ENCODE results near the gene RNF227. TPM values are rescaled to one million over a fixed set of nuclear protein-coding genes. Genes with fewer than 3 reads are reported as not detected.
"Not testable (repeated sequence)": the region's sequence is repeated elsewhere in the genome, so short reads cannot be mapped to it uniquely, and the experiment has no call there.

The RNF227 gene
- total RNA-seq, 1 donor from 2014 or later: 9.3 TPM

- DNase-seq: peak; percentile 80
Observed at GRCh38 chr17:7888184-7888920, 27.7 kb downstream of the RNF227 start, which contains the start of gene CHD3. TSS of gene CHD3 (plus strand) at chr17:7888789. CDS start at chr17:7889001, 212 bp downstream.

DNA sequence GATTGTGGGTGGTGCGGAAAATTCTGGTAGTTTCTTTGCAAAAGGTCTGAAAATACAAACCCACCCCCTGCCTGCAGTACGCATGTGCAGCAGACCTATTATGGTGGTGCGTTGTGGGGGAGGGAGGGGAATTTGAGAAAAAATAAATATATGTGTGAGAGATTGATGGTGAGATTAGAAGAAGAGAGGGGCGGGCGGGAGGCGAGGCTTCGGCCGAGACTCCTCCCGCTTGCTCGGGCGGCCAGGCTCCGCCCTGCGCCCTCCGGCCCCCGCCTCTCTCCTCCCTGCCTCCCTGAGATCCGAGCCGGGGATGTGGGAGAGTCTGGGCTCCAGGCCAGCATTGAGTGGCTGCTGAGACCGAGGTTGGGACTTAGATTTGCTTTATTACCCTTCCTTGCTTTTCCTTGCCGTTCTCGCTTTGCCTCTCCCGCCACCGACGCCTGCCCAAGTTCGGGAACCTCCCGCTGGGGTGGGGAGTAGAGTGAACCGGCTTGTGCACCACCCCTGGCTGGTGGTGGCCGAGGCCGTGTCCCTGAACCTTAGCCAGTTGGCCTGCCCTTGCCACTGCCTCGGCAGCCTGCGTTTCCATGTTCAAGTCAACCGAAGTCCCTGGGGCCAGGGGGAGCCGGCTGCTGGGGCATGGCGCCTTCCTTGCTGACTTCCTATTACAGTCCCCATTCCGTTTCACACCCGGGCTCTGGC is 28.5 kb downstream of the RNF227 start:
- peak; percentile 99 for DNase-seq

DNA sequence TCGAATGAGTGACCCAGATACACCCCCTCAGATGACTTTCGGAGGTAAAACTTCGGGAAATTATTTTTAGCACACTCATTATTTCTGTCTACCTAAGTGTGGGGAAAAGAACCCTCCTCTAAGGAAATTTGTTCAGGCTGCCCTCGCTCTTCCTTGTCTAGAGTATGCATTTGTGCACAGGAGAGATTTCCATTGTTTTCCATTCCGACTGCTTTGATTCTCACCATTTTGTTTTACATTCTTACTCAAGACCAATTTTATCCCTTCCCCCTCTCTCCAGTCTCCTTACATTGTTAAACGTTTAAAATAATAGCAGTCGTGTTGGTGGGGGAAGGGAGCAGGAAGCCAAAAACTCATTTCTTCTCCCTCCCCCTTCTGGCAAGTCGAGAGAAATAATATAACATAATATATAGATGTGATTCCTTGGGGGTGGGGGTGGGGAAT is 29.0 kb downstream of the RNF227 start:
- DNase-seq: no peak

- DNase-seq: peak; percentile 66
Observed at GRCh38 chr17:7886227-7887037, 29.7 kb downstream of the RNF227 start.

DNA sequence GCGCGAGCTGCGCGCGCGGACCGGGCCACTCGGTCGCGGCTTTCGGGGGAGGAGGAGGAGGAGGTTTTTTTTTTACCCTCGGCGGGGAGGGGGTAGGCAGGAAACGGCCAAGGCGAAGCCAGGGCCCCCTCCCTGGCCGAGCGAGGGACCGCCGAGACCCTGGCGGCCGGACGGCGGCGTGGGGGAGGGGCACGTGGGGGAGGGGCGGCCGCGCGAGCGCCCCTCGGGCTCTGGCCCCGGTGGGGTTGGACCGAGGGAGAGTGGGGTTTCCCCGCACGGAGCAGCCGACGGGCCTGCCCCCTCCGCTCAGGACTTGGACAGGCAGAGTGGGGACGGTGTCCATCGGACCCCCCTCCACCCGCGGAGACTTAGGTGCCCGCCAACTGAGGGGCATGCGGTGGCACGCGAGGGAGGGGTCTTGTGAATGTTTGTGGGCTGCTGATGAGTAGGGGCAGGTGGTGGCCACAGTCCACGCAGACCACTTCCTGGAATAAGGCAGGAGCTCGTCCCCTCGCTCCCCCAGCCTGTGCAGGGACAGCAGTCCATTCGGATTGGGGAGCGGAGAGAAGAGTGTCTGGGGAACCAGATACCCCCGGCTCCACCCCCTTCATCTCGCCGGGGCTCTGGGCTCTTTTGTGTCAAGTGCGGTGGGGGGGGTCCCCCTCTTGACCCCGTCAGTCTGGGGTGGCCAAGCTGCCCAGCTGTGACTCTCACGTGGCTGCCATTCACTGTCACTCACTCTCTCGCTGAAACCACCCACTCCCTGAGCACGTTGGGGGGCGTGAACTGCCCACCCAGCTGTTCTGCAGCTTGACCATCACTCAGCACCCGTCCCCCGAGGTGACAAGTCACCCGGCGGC is 30.5 kb downstream of the RNF227 start:
- no peak for DNase-seq

GRCh38 chr17:7884581-7885366 is 31.3 kb downstream of the RNF227 start:
- no peak for DNase-seq

DNA sequence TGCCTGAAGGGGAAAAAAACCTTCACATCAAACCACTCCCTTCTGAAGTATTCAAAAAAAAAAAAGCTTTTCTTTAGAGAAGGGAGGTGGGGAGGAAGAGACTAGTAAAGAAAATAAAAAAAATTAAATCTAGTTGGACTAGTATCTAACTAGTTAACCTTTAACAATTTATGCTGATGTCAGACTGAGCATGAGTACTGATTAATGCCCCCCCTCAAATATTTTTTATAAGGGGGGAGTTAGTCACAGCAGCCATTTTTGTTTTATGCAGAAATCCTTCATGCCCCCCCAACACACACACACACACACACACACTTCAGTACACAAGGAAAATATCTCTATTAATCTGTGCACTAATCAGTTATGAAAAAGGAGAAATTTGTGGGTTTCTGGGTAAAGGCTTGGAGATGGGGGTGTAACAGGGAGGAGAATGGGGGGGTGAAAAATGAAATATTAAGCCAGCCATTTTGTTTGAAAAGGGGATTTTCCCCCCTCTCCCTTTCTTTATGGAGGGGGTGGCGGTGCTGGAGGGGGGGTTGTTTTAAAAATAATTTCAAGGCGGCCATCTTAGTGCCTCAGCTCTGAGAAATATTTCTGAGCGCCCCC is 32.2 kb downstream of the RNF227 start:
- peak; percentile 52 for DNase-seq

DNA sequence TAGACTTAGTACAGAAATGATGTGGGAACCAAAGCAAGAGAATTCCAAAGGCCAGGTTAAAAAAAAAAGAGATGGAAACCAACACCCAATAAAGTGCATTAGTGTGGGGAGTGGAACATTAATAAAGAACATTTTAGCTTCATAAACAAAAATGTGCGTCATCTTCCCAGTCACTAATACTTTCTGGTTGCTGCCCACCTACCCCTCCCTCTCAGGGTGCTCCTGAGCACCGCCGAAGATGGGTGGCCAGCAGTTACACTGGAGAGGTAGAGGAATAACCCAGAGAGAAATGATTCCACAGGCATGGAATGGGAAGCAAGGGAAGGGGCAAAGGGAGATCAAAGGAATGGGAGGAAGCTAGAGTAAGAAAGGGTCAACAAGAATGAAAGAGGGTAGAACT is 33.5 kb downstream of the RNF227 start:
- DNase-seq: no peak

DNA sequence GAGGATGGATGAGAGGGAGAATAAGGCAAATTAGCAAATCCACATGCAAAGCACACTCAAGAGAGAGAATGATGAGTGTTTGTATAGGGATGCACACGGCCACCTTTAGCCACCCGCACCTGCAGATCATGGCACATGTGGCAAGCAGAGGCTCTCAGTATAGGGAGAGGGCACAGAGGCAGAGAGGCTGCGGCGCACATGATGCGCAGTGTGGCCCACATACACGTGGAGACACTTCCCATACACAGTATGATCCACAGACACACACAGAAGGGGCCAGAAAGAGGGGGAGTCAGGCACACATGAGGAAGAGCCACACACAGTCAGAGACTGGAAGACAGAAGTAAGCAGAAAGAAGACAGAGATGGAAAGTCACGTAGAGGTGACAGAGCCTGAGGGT is 34.0 kb downstream of the RNF227 start:
- no peak for DNase-seq

- DNase-seq: no peak
Observed at GRCh38 chr17:7881276-7882054, 34.6 kb downstream of the RNF227 start.

GRCh38 chr17:7880076-7880868 is 35.8 kb downstream of the RNF227 start:
- DNase-seq: no peak

- DNase-seq: no peak
Observed at GRCh38 chr17:7878234-7878633, 37.9 kb downstream of the RNF227 start.

- no peak for DNase-seq
Observed at GRCh38 chr17:7875804-7876370, 40.2 kb downstream of the RNF227 start.

- no peak for DNase-seq
Observed at GRCh38 chr17:7873051-7873450, 43.0 kb downstream of the RNF227 start.

DNA sequence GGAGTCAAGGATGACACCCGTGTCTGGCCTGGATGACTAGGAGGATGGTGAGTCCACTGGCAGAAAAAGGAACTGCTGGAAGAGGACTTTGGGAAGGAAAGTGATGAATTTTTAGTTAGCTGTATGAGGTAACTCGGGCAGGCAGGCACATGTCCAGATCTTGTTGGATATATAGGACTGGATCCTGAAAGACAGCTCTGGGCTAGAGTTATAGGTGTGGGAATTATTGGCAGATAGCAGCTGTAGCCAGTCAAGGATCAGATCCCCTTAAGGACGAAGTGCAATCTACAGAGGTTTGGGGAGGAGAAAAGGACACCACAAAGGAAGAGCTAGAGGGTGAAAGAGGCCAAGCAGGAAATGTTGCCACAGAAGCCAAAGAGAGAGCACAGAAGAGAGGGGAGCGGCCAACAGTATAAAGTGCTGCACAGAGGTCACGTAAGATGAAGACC is 48.2 kb downstream of the RNF227 start:
- no peak for DNase-seq

GRCh38 chr17:7864995-7865650 is 51.0 kb downstream of the RNF227 start:
- no peak for DNase-seq

DNA sequence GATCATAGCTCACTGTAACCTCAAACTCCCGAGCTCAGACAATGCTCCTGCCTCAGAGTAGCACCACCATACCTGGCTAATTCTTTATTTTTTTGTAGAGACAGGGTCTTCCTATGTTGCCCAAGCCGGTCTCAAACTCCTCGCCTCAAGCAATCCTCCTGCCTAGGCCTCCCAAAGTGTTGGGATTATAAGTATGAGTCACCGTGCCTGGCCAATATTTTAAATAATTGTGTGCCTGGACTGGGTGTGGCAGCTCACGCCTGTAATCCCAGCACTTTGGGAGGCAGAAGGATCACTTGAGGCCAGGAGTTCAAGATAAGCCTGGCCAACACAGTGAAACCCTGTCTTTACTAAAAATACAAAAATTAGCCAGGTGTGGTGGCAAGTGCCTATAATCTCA is 51.7 kb downstream of the RNF227 start:
- DNase-seq: not testable (repeated sequence)

Data from skin of body (tissue), 2 donors.